Keratinocyte (primary cell): Measurements from ENCODE around the gene ADCY5. TPM values are rescaled to one million over a fixed set of nuclear protein-coding genes. Genes with fewer than 3 reads are reported as not detected.

Source experiments
- DNase-seq: peaks from one replicate; pipeline ENCODE4 v3.0.0-alpha.2; 2011; ENCODE audit warnings: low read depth, missing footprints, low spot score
- FAIRE-seq: peaks from 2 replicates; lab custom pipeline; 2011; peaks lifted over from hg19 to GRCh38; lab: Jason Lieb, UNC
- H2AFZ ChIP-seq: 2 replicates; pipeline ENCODE4 v1.6.0; 2012; ENCODE audit warnings: low read length, control low read depth, inconsistent platforms; ENCODE audit not compliant: control insufficient read depth
- H3K27ac ChIP-seq: 2 replicates; pipeline ENCODE4 v1.5.1; 2011; ENCODE audit warnings: low read length; ENCODE audit not compliant: control insufficient read depth, insufficient read depth
- H3K27me3 ChIP-seq: 3 replicates; pipeline ENCODE4 v1.6.0; 2011; ENCODE audit warnings: low read length; ENCODE audit not compliant: control insufficient read depth, insufficient read depth; ENCODE audit errors: extremely low read depth
- H3K36me3 ChIP-seq, 2 experiments: 2 replicates in 1 of 2; 3 replicates in 1 of 2; pipeline ENCODE4 v1.5.1; 2011; ENCODE audit warnings: low read length in 2 of 2, mild to moderate bottlenecking in 1 of 2; ENCODE audit not compliant: control insufficient read depth in 2 of 2, insufficient read depth in 2 of 2; ENCODE audit errors: extremely low read depth in 1 of 2
- H3K4me1 ChIP-seq: 3 replicates; pipeline ENCODE4 v1.5.1; 2011; ENCODE audit warnings: low read length; ENCODE audit not compliant: control insufficient read depth, insufficient read depth; ENCODE audit errors: extremely low read depth
- H3K4me2 ChIP-seq: 3 replicates; pipeline ENCODE4 v1.6.0; 2011; ENCODE audit warnings: low read depth, low read length; ENCODE audit not compliant: control insufficient read depth, insufficient read depth; ENCODE audit errors: extremely low read depth
- H3K4me3 ChIP-seq, 3 experiments: fragments of 200-600 bp in 1 of 3; sonication (generic) in 1 of 3; 2 replicates in 2 of 3; 3 replicates in 1 of 3; pipeline ENCODE4 v1.5.1; 2011 to 2016; ENCODE audit warnings: low read length in 3 of 3, mild to moderate bottlenecking in 3 of 3, control low read depth in 2 of 3, inconsistent platforms in 1 of 3, low read depth in 1 of 3, mixed read lengths in 1 of 3, mixed run types in 1 of 3, moderate library complexity in 1 of 3; ENCODE audit not compliant: control insufficient read depth in 2 of 3, insufficient read depth in 2 of 3; ENCODE audit errors: extremely low read depth in 1 of 3
- H3K79me2 ChIP-seq: 2 replicates; pipeline ENCODE4 v1.6.0; 2012; ENCODE audit warnings: low read length; ENCODE audit not compliant: control insufficient read depth, insufficient read depth
- H3K9ac ChIP-seq: 3 replicates; pipeline ENCODE4 v1.6.0; 2011; ENCODE audit warnings: low read length; ENCODE audit not compliant: control insufficient read depth, insufficient read depth; ENCODE audit errors: extremely low read depth
- H3K9me1 ChIP-seq: 3 replicates; pipeline ENCODE4 v1.6.0; 2011; ENCODE audit warnings: low read length; ENCODE audit not compliant: control insufficient read depth, insufficient read depth; ENCODE audit errors: extremely low read depth
- H3K9me3 ChIP-seq: 2 replicates; pipeline ENCODE4 v1.5.1; 2012; ENCODE audit warnings: low read depth, low read length; ENCODE audit not compliant: control insufficient read depth
- H4K20me1 ChIP-seq: 3 replicates; pipeline ENCODE4 v1.6.0; 2011; ENCODE audit warnings: low read length; ENCODE audit not compliant: control insufficient read depth, insufficient read depth; ENCODE audit errors: extremely low read depth
- EZH2 ChIP-seq: IDR thresholded peaks from one replicate; pipeline ENCODE4 v1.6.1; 2012; ENCODE audit warnings: inconsistent platforms, mild to moderate bottlenecking, low read length, moderate library complexity
- dilution Hi-C: fragments of 300-500 bp; cut with MboI; formaldehyde crosslinking; loops from one replicate; pipeline ENCODE4 v1.7.0; 2020; ENCODE audit warnings: low sequenced_read_pairs; ENCODE audit not compliant: extremely low pct_ligation_motif_present
- polyA plus RNA-seq, 5 experiments: library from polyadenylated mRNA; depleted of rRNA in 3 of 5; stranded (reverse) in 3 of 5; stranded (forward) in 1 of 5; unstranded in 1 of 5; fragments of >200 nt; gene quantifications; 1 replicate in 1 of 5; 2 replicates in 3 of 5; 3 replicates in 1 of 5; pipeline versions ENCODE4 v1.2.1 to v1.2.3, GENCODE V29; 2011 to 2012; ENCODE audit warnings: missing spikeins in 2 of 5, low read depth in 1 of 5, low replicate concordance in 1 of 5
- TF ChIP-seq, protein P1 (sequence below), 3 experiments: IDR thresholded peaks in 1 of 3; conservative IDR thresholded peaks in 1 of 3; optimal IDR thresholded peaks in 1 of 3; 2 replicates in 2 of 3; 3 replicates in 1 of 3; pipeline versions ENCODE3 to v1.5.1; 2011; ENCODE audit warnings: low read length in 3 of 3, mild to moderate bottlenecking in 3 of 3, moderate library complexity in 2 of 3, control low read depth in 1 of 3, inconsistent platforms in 1 of 3; ENCODE audit not compliant: insufficient read depth in 2 of 3; ENCODE audit errors: extremely low read depth in 1 of 3

The ADCY5 gene
- polyA plus RNA-seq, 1 donor (not counting 4 experiments of a cell fraction or from before 2014, with no cell fraction given): not detected

DNA sequence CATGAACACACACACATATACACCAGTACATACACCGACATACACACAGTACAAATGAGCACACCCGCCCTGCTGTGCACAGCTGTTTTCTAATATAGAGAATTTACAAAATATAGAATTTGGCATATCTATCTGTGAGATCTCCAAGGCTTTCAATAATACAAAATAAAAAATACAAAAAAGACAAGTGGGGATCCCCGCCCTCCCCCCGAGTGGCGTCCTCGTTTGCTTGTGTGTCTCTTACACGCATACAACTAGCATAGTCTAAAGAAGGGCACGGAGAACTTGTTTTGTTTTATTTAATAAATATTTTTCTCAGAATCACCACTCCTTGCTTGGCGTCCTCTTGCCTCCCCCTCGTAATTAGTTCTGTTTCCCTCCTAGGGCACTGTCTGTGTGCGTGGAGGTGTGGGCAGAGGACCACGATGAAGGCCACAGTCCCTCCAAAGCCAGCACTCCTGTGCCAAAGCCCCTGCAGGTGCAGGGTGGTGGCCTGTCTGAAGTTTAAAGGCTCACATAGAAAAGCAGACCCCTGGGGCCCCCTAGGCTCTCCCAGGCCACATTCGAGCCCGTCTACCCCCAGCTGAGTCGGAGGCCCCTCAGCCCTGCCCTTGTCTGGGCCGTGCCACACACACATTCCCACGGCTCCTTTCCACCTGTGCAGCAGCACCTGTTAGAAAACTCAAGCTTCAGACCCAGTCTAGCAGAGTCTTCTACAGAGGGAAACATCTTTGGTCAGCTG is 165.1 kb downstream of the ADCY5 start:
- Histone ChIP-seq H3K27me3 (no peaks in the 10 kb centered on the region), H3K4me2 (no peak overlapping the region), H3K9me3 (no peaks in the 10 kb centered on the region), H3K4me1 (no peaks in the 10 kb centered on the region), H3K36me3 (no peaks in the 10 kb centered on the region), H3K9me1 (no peaks in the 10 kb centered on the region), H3K9ac (no peak overlapping the region), H2AFZ (no peak overlapping the region), H3K79me2 (no peaks in the 10 kb centered on the region), H3K4me3 (no peak overlapping the region), H3K27ac (no peak overlapping the region), H4K20me1 (no peaks in the 10 kb centered on the region)
- FAIRE-seq (no peak), DNase-seq (no peak)
- TF ChIP-seq, protein P1, sequence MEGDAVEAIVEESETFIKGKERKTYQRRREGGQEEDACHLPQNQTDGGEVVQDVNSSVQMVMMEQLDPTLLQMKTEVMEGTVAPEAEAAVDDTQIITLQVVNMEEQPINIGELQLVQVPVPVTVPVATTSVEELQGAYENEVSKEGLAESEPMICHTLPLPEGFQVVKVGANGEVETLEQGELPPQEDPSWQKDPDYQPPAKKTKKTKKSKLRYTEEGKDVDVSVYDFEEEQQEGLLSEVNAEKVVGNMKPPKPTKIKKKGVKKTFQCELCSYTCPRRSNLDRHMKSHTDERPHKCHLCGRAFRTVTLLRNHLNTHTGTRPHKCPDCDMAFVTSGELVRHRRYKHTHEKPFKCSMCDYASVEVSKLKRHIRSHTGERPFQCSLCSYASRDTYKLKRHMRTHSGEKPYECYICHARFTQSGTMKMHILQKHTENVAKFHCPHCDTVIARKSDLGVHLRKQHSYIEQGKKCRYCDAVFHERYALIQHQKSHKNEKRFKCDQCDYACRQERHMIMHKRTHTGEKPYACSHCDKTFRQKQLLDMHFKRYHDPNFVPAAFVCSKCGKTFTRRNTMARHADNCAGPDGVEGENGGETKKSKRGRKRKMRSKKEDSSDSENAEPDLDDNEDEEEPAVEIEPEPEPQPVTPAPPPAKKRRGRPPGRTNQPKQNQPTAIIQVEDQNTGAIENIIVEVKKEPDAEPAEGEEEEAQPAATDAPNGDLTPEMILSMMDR (optimal IDR thresholded peaks at IDR 0.05 in 1 of 3, IDR thresholded peaks at IDR 0.05 in 1 of 3, conservative IDR thresholded peaks at IDR 0.05 in 1 of 3; ENCODE audit: extremely low read depth in 1 of 3, insufficient read depth in 2 of 3, low read length in 3 of 3): no peak
- no peak for TF ChIP-seq EZH2
- dilution Hi-C loops: no loop called here

DNA sequence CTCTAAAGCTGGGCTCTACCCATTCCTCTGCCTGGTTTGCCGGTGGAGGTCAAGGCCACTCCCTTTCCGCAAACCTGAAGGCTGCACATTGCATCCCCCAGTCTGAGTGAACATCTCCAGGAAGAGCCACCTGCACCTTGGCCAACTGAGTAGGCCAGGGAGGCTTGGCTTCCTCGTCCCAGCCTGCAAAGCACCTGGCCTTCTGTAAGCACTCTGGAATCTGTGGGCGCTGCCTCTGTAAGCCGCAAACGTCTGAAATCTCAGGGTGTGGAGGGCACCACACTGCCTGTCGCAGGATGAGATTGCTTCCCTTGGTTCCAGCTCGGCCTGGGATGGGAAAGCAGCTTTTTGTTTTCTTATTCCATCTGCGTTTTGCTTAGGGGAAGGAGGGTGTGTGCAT is 165.8 kb downstream of the ADCY5 start:
- H3K36me3 ChIP-seq: no peaks in the 10 kb centered on the region
- H3K9me1 ChIP-seq: no peaks in the 10 kb centered on the region
- no peaks in the 10 kb centered on the region for H4K20me1 ChIP-seq
- no peak for FAIRE-seq
- H3K4me1 ChIP-seq: no peaks in the 10 kb centered on the region
- no peak overlapping the region for H3K9ac ChIP-seq
- dilution Hi-C loops: no loop called here
- H3K9me3 ChIP-seq: no peaks in the 10 kb centered on the region
- H3K79me2 ChIP-seq: no peaks in the 10 kb centered on the region
- no peak for TF ChIP-seq EZH2
- TF ChIP-seq, protein P1 (optimal IDR thresholded peaks at IDR 0.05 in 1 of 3, IDR thresholded peaks at IDR 0.05 in 1 of 3, conservative IDR thresholded peaks at IDR 0.05 in 1 of 3; ENCODE audit: extremely low read depth in 1 of 3, insufficient read depth in 2 of 3, low read length in 3 of 3): no peak
- DNase-seq: no peak
- H2AFZ ChIP-seq: no peak overlapping the region
- no peak overlapping the region for H3K4me2 ChIP-seq
- H3K4me3 ChIP-seq: no peak overlapping the region
- no peak overlapping the region for H3K27ac ChIP-seq
- no peaks in the 10 kb centered on the region for H3K27me3 ChIP-seq
